Measurements from ENCODE around the gene PDE4A. TPM values are rescaled to one million over a fixed set of nuclear protein-coding genes. Genes with fewer than 3 reads are reported as not detected.

The PDE4A gene
- total and polyA plus RNA-seq, 2 of the 13 experiments (the other 11 are each of a cell fraction or from before 2014, with no cell fraction given), result 1.1 to 4.1 TPM

DNA sequence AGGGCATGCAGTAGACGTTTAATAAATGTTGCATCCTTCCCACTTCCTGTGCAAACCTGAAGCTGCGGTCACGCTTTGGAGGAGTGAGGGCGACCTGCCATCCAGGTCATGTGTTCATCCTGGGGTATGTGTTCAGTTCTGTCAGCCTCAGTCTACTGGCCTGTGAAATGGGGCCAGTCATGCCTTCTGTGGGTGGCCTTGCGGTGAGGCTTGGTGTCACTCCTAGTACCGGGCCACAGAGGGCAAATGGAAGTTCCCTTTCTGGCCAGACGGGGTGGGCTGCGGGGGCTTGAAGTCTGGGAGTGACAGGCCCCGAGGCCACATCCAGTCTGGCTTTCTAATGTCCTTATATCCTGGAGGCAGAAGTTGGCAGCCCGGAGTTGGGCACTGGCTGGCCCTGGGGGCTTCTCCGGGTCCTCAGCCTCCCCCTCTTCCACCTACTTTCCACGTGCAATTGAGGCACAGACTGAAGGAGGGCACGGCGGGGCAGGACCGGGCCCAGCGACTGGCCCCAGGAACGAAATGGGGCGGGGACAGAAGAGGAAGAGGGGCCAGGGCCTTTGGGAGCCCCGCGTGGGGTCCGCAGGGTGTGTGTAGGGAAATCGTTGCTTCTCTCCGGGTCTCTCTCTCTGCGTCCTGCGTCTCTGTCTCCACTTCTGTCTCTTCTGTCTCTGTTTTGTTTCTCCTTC lies 11.1 kb downstream of the PDE4A start (continued):
- TF ChIP-seq, protein P1, sequence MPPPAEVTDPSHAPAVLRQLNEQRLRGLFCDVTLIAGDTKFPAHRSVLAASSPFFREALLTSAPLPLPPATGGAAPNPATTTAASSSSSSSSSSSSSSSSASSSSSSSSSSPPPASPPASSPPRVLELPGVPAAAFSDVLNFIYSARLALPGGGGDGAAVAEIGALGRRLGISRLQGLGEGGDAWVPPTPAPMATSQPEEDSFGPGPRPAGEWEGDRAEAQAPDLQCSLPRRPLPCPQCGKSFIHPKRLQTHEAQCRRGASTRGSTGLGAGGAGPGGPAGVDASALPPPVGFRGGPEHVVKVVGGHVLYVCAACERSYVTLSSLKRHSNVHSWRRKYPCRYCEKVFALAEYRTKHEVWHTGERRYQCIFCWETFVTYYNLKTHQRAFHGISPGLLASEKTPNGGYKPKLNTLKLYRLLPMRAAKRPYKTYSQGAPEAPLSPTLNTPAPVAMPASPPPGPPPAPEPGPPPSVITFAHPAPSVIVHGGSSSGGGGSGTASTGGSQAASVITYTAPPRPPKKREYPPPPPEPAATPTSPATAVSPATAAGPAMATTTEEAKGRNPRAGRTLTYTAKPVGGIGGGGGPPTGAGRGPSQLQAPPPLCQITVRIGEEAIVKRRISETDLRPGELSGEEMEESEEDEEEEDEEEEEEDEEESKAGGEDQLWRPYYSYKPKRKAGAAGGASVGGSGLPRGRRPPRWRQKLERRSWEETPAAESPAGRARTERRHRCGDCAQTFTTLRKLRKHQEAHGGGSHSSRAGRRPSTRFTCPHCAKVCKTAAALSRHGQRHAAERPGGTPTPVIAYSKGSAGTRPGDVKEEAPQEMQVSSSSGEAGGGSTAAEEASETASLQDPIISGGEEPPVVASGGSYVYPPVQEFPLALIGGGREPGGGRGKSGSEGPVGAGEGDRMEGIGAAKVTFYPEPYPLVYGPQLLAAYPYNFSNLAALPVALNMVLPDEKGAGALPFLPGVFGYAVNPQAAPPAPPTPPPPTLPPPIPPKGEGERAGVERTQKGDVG (CRISPR knock-in tag; IDR thresholded peaks at IDR 0.05; ENCODE audit: borderline replicate concordance), result peak; percentile 88; the same call in 1 of the 2 replicates
- TF ChIP-seq ZNF264 (CRISPR knock-in tag; IDR thresholded peaks at IDR 0.05) (no peak), ZNF121 (CRISPR knock-in tag; IDR thresholded peaks at IDR 0.05) (no peak), NFYB (CRISPR knock-in tag; IDR thresholded peaks at IDR 0.05) (no peak), TRIM24 (CRISPR knock-in tag; IDR thresholded peaks at IDR 0.05) (no peak), CCAR2 (optimal IDR thresholded peaks at IDR 0.05; ENCODE audit: low read depth, low read length) (no peak), ZNF558 (CRISPR knock-in tag; IDR thresholded peaks at IDR 0.05; ENCODE audit: borderline replicate concordance) (0 out of 2 replicates have a peak, but pooled peaks have one; percentile 47), ZBTB1 (CRISPR knock-in tag; IDR thresholded peaks at IDR 0.05; ENCODE audit: borderline replicate concordance) (no peak), NFE2L2 (IDR thresholded peaks at IDR 0.05; ENCODE audit: low read length) (no peak), ZNF564 (CRISPR knock-in tag; IDR thresholded peaks at IDR 0.05) (no peak), FOSL2 (CRISPR knock-in tag; IDR thresholded peaks at IDR 0.05) (no peak), ZFP37 (CRISPR knock-in tag; IDR thresholded peaks at IDR 0.05; ENCODE audit: borderline replicate concordance) (no peak), CBX1 (IDR thresholded peaks at IDR 0.05; ENCODE audit: low read depth) (no peak), TOE1 (CRISPR knock-in tag; IDR thresholded peaks at IDR 0.05) (no peak), SP4 (CRISPR knock-in tag; IDR thresholded peaks at IDR 0.05) (no peak), MIER3 (CRISPR knock-in tag; IDR thresholded peaks at IDR 0.05; ENCODE audit: borderline replicate concordance) (no peak), ZMYM3 (CRISPR knock-in tag; IDR thresholded peaks at IDR 0.05) (peak; percentile 99), ZNF343 (CRISPR knock-in tag; IDR thresholded peaks at IDR 0.05) (no peak), ZNF782 (CRISPR knock-in tag; IDR thresholded peaks at IDR 0.05; ENCODE audit: borderline replicate concordance) (no peak)
- TF ChIP-seq, protein P2, sequence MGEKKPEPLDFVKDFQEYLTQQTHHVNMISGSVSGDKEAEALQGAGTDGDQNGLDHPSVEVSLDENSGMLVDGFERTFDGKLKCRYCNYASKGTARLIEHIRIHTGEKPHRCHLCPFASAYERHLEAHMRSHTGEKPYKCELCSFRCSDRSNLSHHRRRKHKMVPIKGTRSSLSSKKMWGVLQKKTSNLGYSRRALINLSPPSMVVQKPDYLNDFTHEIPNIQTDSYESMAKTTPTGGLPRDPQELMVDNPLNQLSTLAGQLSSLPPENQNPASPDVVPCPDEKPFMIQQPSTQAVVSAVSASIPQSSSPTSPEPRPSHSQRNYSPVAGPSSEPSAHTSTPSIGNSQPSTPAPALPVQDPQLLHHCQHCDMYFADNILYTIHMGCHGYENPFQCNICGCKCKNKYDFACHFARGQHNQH (CRISPR knock-in tag; IDR thresholded peaks at IDR 0.05), result no peak
- TF ChIP-seq, protein P3, sequence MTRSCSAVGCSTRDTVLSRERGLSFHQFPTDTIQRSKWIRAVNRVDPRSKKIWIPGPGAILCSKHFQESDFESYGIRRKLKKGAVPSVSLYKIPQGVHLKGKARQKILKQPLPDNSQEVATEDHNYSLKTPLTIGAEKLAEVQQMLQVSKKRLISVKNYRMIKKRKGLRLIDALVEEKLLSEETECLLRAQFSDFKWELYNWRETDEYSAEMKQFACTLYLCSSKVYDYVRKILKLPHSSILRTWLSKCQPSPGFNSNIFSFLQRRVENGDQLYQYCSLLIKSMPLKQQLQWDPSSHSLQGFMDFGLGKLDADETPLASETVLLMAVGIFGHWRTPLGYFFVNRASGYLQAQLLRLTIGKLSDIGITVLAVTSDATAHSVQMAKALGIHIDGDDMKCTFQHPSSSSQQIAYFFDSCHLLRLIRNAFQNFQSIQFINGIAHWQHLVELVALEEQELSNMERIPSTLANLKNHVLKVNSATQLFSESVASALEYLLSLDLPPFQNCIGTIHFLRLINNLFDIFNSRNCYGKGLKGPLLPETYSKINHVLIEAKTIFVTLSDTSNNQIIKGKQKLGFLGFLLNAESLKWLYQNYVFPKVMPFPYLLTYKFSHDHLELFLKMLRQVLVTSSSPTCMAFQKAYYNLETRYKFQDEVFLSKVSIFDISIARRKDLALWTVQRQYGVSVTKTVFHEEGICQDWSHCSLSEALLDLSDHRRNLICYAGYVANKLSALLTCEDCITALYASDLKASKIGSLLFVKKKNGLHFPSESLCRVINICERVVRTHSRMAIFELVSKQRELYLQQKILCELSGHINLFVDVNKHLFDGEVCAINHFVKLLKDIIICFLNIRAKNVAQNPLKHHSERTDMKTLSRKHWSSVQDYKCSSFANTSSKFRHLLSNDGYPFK (CRISPR knock-in tag; IDR thresholded peaks at IDR 0.05; ENCODE audit: borderline replicate concordance), result peak; percentile 30; the same call in 1 of the 2 replicates
- TF ChIP-seq, protein P4, sequence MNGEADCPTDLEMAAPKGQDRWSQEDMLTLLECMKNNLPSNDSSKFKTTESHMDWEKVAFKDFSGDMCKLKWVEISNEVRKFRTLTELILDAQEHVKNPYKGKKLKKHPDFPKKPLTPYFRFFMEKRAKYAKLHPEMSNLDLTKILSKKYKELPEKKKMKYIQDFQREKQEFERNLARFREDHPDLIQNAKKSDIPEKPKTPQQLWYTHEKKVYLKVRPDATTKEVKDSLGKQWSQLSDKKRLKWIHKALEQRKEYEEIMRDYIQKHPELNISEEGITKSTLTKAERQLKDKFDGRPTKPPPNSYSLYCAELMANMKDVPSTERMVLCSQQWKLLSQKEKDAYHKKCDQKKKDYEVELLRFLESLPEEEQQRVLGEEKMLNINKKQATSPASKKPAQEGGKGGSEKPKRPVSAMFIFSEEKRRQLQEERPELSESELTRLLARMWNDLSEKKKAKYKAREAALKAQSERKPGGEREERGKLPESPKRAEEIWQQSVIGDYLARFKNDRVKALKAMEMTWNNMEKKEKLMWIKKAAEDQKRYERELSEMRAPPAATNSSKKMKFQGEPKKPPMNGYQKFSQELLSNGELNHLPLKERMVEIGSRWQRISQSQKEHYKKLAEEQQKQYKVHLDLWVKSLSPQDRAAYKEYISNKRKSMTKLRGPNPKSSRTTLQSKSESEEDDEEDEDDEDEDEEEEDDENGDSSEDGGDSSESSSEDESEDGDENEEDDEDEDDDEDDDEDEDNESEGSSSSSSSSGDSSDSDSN (CRISPR knock-in tag; IDR thresholded peaks at IDR 0.05), result no peak
